T-helper 2 cell treated with Interferon-gamma antibody and Interleukin-4, amounts not matched to agents 5 μg/mL and 100 μg/mL, for 36 hours (primary cell): Measurements from ENCODE around the gene CA12.

Experiments used
- DNase-seq: peaks from one replicate; pipeline ENCODE4 v3.0.0; 2021; ENCODE audit warnings: low spot score
- H3K27ac Mint-ChIP-seq: one replicate; pipeline ENCODE4 v1.8.0; 2021; ENCODE audit warnings: mild to moderate bottlenecking, mixed read lengths
- H3K27me3 Mint-ChIP-seq: one replicate; pipeline ENCODE4 v1.8.0; 2021; ENCODE audit warnings: low read depth, mixed read lengths
- H3K36me3 Mint-ChIP-seq: one replicate; pipeline ENCODE4 v1.8.0; 2021; ENCODE audit warnings: low read depth, mixed read lengths
- H3K4me1 Mint-ChIP-seq: one replicate; pipeline ENCODE4 v1.8.0; 2021; ENCODE audit warnings: low read depth, mixed read lengths
- H3K4me3 Mint-ChIP-seq: one replicate; pipeline ENCODE4 v1.8.0; 2022; ENCODE audit warnings: mild to moderate bottlenecking, moderate library complexity, mixed read lengths
- H3K9me3 Mint-ChIP-seq: one replicate; pipeline ENCODE4 v1.8.0; 2021; ENCODE audit warnings: mixed read lengths

Gene CA12

GRCh38 chr15:63391669-63392360, 10.2 kb upstream of the CA12 start:
- no peak for DNase-seq
- peaks cover 17% of the 10 kb centered on the region for H3K4me1 Mint-ChIP-seq
- H3K4me3 Mint-ChIP-seq = no peak overlapping the region

GRCh38 chr15:63390689-63391088, 9.0 kb upstream of the CA12 start:
- Mint-ChIP-seq H3K27me3 (peaks cover 10% of the 10 kb centered on the region), H3K36me3 (no peaks in the 10 kb centered on the region), H3K9me3 (peaks cover 3% of the 10 kb centered on the region), H3K27ac (no peak overlapping the region), H3K4me1 (peaks cover 15% of the 10 kb centered on the region), H3K4me3 (no peak overlapping the region)
- no peak for DNase-seq

More at GRCh38 chr15:63391669-63392360, 10.2 kb upstream of the CA12 start:
- H3K27me3 Mint-ChIP-seq = peaks cover 10% of the 10 kb centered on the region
- H3K36me3 Mint-ChIP-seq = no peaks in the 10 kb centered on the region
- no peaks in the 10 kb centered on the region for H3K9me3 Mint-ChIP-seq
- H3K27ac Mint-ChIP-seq = no peak overlapping the region

GRCh38 chr15:63389902-63390670, 8.4 kb upstream of the CA12 start:
- peaks cover 8% of the 10 kb centered on the region for H3K9me3 Mint-ChIP-seq
- DNase-seq = no peak
- no peak overlapping the region for H3K4me3 Mint-ChIP-seq
- H3K36me3 Mint-ChIP-seq = no peaks in the 10 kb centered on the region
- peaks cover 11% of the 10 kb centered on the region for H3K4me1 Mint-ChIP-seq
- no peak overlapping the region for H3K27ac Mint-ChIP-seq
- peaks cover 10% of the 10 kb centered on the region for H3K27me3 Mint-ChIP-seq

- peaks cover 9% of the 10 kb centered on the region for H3K4me1 Mint-ChIP-seq
- H3K27me3 Mint-ChIP-seq = peaks cover 20% of the 10 kb centered on the region
- no peaks in the 10 kb centered on the region for H3K36me3 Mint-ChIP-seq
- peaks cover 10% of the 10 kb centered on the region for H3K9me3 Mint-ChIP-seq
- H3K4me3 Mint-ChIP-seq = no peak overlapping the region
- H3K27ac Mint-ChIP-seq = no peak overlapping the region
- DNase-seq = no peak
Observed at GRCh38 chr15:63388511-63388910, 6.9 kb upstream of the CA12 start.

GRCh38 chr15:63387748-63388493, 6.3 kb upstream of the CA12 start:
- H3K4me3 Mint-ChIP-seq = no peak overlapping the region
- no peak overlapping the region for H3K27ac Mint-ChIP-seq
- DNase-seq = no peak
- peaks cover 9% of the 10 kb centered on the region for H3K4me1 Mint-ChIP-seq
- no peaks in the 10 kb centered on the region for H3K36me3 Mint-ChIP-seq
- peaks cover 25% of the 10 kb centered on the region for H3K27me3 Mint-ChIP-seq
- peaks cover 10% of the 10 kb centered on the region for H3K9me3 Mint-ChIP-seq

GRCh38 chr15:63385911-63386531, 4.4 kb upstream of the CA12 start:
- Mint-ChIP-seq H3K27ac (no peak overlapping the region), H3K27me3 (peaks cover 38% of the 10 kb centered on the region), H3K9me3 (peaks cover 10% of the 10 kb centered on the region), H3K4me1 (peaks cover 9% of the 10 kb centered on the region), H3K4me3 (no peak overlapping the region), H3K36me3 (no peaks in the 10 kb centered on the region)
- no peak for DNase-seq

GRCh38 chr15:63384906-63385305, 3.3 kb upstream of the CA12 start:
- peaks cover 17% of the 10 kb centered on the region for H3K4me1 Mint-ChIP-seq
- H3K27ac Mint-ChIP-seq = no peak overlapping the region
- H3K27me3 Mint-ChIP-seq = peaks cover 40% of the 10 kb centered on the region
- H3K9me3 Mint-ChIP-seq = peaks cover 10% of the 10 kb centered on the region
- H3K36me3 Mint-ChIP-seq = no peaks in the 10 kb centered on the region
- no peak for DNase-seq
- H3K4me3 Mint-ChIP-seq = no peak overlapping the region

GRCh38 chr15:63382966-63383710, 1.5 kb upstream of the CA12 start:
- Mint-ChIP-seq H3K27me3 (peaks cover 43% of the 10 kb centered on the region), H3K4me3 (no peak overlapping the region)

GRCh38 chr15:63380808-63381282, 801 bp downstream of the CA12 start:
- Mint-ChIP-seq H3K27me3 (peaks cover 47% of the 10 kb centered on the region), H3K9me3 (peaks cover 8% of the 10 kb centered on the region), H3K4me3 (peak overlapping the region; percentile 72), H3K27ac (no peak overlapping the region), H3K36me3 (no peaks in the 10 kb centered on the region), H3K4me1 (peaks cover 21% of the 10 kb centered on the region)
- DNase-seq = no peak

More at GRCh38 chr15:63382966-63383710, 1.5 kb upstream of the CA12 start:
- no peak for DNase-seq
- peaks cover 10% of the 10 kb centered on the region for H3K9me3 Mint-ChIP-seq
- H3K36me3 Mint-ChIP-seq = no peaks in the 10 kb centered on the region
- H3K4me1 Mint-ChIP-seq = peaks cover 17% of the 10 kb centered on the region
- no peak overlapping the region for H3K27ac Mint-ChIP-seq

GRCh38 chr15:63380151-63380807, 1.4 kb downstream of the CA12 start:
- H3K4me1 Mint-ChIP-seq = peaks cover 24% of the 10 kb centered on the region
- H3K27ac Mint-ChIP-seq = no peak overlapping the region
- H3K36me3 Mint-ChIP-seq = no peaks in the 10 kb centered on the region
- no peak for DNase-seq
- peaks cover 4% of the 10 kb centered on the region for H3K9me3 Mint-ChIP-seq
- peaks cover 47% of the 10 kb centered on the region for H3K27me3 Mint-ChIP-seq
- no peak overlapping the region for H3K4me3 Mint-ChIP-seq

GRCh38 chr15:63379492-63380150, 2.0 kb downstream of the CA12 start:
- H3K4me3 Mint-ChIP-seq = no peak overlapping the region
- H3K36me3 Mint-ChIP-seq = no peaks in the 10 kb centered on the region
- DNase-seq = no peak
- peaks cover 45% of the 10 kb centered on the region for H3K27me3 Mint-ChIP-seq
- no peaks in the 10 kb centered on the region for H3K9me3 Mint-ChIP-seq
- H3K4me1 Mint-ChIP-seq = peaks cover 31% of the 10 kb centered on the region
- H3K27ac Mint-ChIP-seq = no peak overlapping the region

GRCh38 chr15:63378946-63379345, 2.7 kb downstream of the CA12 start:
- H3K4me1 Mint-ChIP-seq = peaks cover 38% of the 10 kb centered on the region

More at GRCh38 chr15:63378946-63379345, 2.7 kb downstream of the CA12 start:
- Mint-ChIP-seq H3K9me3 (no peaks in the 10 kb centered on the region), H3K4me3 (no peak overlapping the region), H3K36me3 (no peaks in the 10 kb centered on the region), H3K27ac (no peak overlapping the region), H3K27me3 (peaks cover 41% of the 10 kb centered on the region)
- no peak for DNase-seq
